KMS-11 (cell line): ENCODE data around the gene PLCH1.

ENCODE experiments used
- H2AFZ ChIP-seq: fragments of 200-600 bp; sonication (generic); 2 replicates; pipeline ENCODE4 v1.6.1; 2016; ENCODE audit warnings: antibody characterized with exemption, mixed run types, low read depth
- H3K27ac ChIP-seq: fragments of 200-600 bp; sonication (generic); 2 replicates; pipeline ENCODE4 v1.6.1; 2016; ENCODE audit warnings: mild to moderate bottlenecking, mixed run types
- H3K27me3 ChIP-seq: fragments of 200-600 bp; sonication (generic); 2 replicates; pipeline ENCODE4 v1.6.1; 2017; ENCODE audit warnings: mild to moderate bottlenecking, low read depth, mixed run types, moderate library complexity; ENCODE audit not compliant: insufficient read depth
- H3K36me3 ChIP-seq: fragments of 200-600 bp; sonication (generic); 2 replicates; pipeline ENCODE4 v1.6.1; 2017; ENCODE audit warnings: mild to moderate bottlenecking, mixed run types; ENCODE audit not compliant: insufficient read depth
- H3K4me1 ChIP-seq: fragments of 200-600 bp; sonication (generic); 2 replicates; pipeline ENCODE4 v1.6.1; 2016; ENCODE audit warnings: mild to moderate bottlenecking, low read depth, mixed run types; ENCODE audit not compliant: poor library complexity, severe bottlenecking
- H3K4me2 ChIP-seq: fragments of 200-600 bp; sonication (generic); 2 replicates; pipeline ENCODE4 v1.7.0; 2016; ENCODE audit warnings: mild to moderate bottlenecking, mixed run types
- H3K4me3 ChIP-seq: fragments of 200-600 bp; sonication (generic); IDR thresholded peaks from 2 replicates; pipeline ENCODE4 v1.6.1; 2017; ENCODE audit warnings: low read depth, low read length, mixed read lengths; ENCODE audit not compliant: insufficient read depth
- H3K79me2 ChIP-seq: fragments of 200-600 bp; sonication (generic); 2 replicates; pipeline ENCODE4 v1.6.1; 2016; ENCODE audit warnings: low read depth, mixed run types; ENCODE audit not compliant: insufficient read depth
- H3K9ac ChIP-seq: fragments of 200-600 bp; sonication (generic); 2 replicates; pipeline ENCODE4 v1.6.1; 2016; ENCODE audit warnings: mild to moderate bottlenecking, mixed run types
- H4K20me1 ChIP-seq: fragments of 200-600 bp; sonication (generic); 2 replicates; pipeline ENCODE4 v1.6.1; 2016; ENCODE audit warnings: mild to moderate bottlenecking, mixed run types; ENCODE audit not compliant: insufficient read depth
- CTCF ChIP-seq: fragments of 200-600 bp; sonication (generic); conservative IDR thresholded peaks from 2 replicates; pipeline ENCODE4 v1.6.1; 2017; ENCODE audit warnings: low read depth, mild to moderate bottlenecking, antibody characterized with exemption, low read length, moderate library complexity, mixed read lengths

PLCH1 gene

GRCh38 chr3:155332716-155333115 lies 412.2 kb downstream of the PLCH1 start:
- H2AFZ ChIP-seq = no peak overlapping the region
- no peak overlapping the region for H3K4me2 ChIP-seq
- no peak overlapping the region for H3K9ac ChIP-seq
- H3K36me3 ChIP-seq = no peaks in the 10 kb centered on the region
- peaks cover 26% of the 10 kb centered on the region for H3K4me1 ChIP-seq
- TF ChIP-seq CTCF = no peak
- H3K4me3 ChIP-seq = no peak overlapping the region
- H4K20me1 ChIP-seq = no peaks in the 10 kb centered on the region
- H3K27me3 ChIP-seq = no peaks in the 10 kb centered on the region
- no peaks in the 10 kb centered on the region for H3K79me2 ChIP-seq
- no peak overlapping the region for H3K27ac ChIP-seq

- no peak for TF ChIP-seq CTCF
- H3K79me2 ChIP-seq = no peaks in the 10 kb centered on the region
- H4K20me1 ChIP-seq = no peaks in the 10 kb centered on the region
- no peak overlapping the region for H3K9ac ChIP-seq
- H3K27ac ChIP-seq = no peak overlapping the region
- H3K4me2 ChIP-seq = no peak overlapping the region
- no peak overlapping the region for H2AFZ ChIP-seq
- H3K4me1 ChIP-seq = peaks cover 20% of the 10 kb centered on the region
- H3K27me3 ChIP-seq = no peaks in the 10 kb centered on the region
- no peaks in the 10 kb centered on the region for H3K36me3 ChIP-seq
- no peak overlapping the region for H3K4me3 ChIP-seq
Observed at GRCh38 chr3:155331078-155331477, 413.8 kb downstream of the PLCH1 start.

- H3K9ac ChIP-seq = no peak overlapping the region
- H3K4me3 ChIP-seq = no peak overlapping the region
- no peak overlapping the region for H3K4me2 ChIP-seq
- no peaks in the 10 kb centered on the region for H4K20me1 ChIP-seq
- no peak overlapping the region for H2AFZ ChIP-seq
- no peak for TF ChIP-seq CTCF
- no peaks in the 10 kb centered on the region for H3K36me3 ChIP-seq
- no peak overlapping the region for H3K27ac ChIP-seq
- no peaks in the 10 kb centered on the region for H3K27me3 ChIP-seq
- H3K79me2 ChIP-seq = no peaks in the 10 kb centered on the region
- H3K4me1 ChIP-seq = peaks cover 13% of the 10 kb centered on the region
Observed at GRCh38 chr3:155330370-155330769, 414.5 kb downstream of the PLCH1 start.

DNA sequence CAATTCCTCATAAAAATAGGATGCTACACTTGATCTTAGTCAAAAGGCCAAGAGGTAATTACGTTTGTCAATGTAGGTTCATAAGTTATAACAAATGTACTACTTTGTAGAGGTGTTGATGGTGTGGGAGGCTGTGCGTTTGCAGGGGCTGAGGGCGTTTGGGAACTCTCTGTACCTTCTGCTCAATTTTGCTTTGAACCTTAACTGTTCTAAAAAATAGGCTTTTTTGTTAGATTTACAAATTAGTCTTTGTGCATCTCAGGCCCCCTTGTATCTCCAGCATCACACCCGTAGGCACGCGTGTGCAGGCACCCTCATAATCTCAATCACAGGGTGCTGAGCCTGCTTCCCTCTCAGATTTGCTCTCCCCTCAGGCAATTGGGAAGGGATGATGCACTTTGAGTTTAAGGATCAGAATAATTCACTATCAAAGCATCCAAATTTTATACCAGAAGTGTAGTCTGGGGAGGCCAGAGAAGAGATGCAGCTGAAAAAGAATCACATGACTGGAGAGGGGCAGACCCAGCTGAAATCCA lies 415.3 kb downstream of the PLCH1 start:
- Histone ChIP-seq H3K4me3 (no peak overlapping the region), H3K27ac (no peak overlapping the region), H3K79me2 (no peaks in the 10 kb centered on the region), H3K4me2 (no peak overlapping the region), H3K27me3 (no peaks in the 10 kb centered on the region), H3K36me3 (no peaks in the 10 kb centered on the region), H3K4me1 (peaks cover 5% of the 10 kb centered on the region), H2AFZ (no peak overlapping the region), H4K20me1 (no peaks in the 10 kb centered on the region), H3K9ac (no peak overlapping the region)
- TF ChIP-seq CTCF = no peak
